ENCODE results near the gene JHY.
A peak's percentile ranks its signal among the peaks of the same experiment; 100 is the strongest.

JHY gene

GRCh38 chr11:122900587-122901202 is 18.1 kb downstream of the JHY start:
- Histone ChIP-seq H3K4me1 (ENCODE audit: insufficient read depth, low read length, poor library complexity, severe bottlenecking) (no peaks in the 10 kb centered on the region), H4K20me1 (ENCODE audit: insufficient read depth, low read length, poor library complexity, severe bottlenecking) (no peaks in the 10 kb centered on the region), H3F3A (ENCODE audit: low read depth) (no peaks in the 10 kb centered on the region), H3K9ac (ENCODE audit: low read depth, low read length, poor library complexity, severe bottlenecking) (no peak overlapping the region), H3K4me2 (ENCODE audit: low read depth, low read length, poor library complexity, severe bottlenecking) (no peak overlapping the region), H3K79me2 (ENCODE audit: insufficient read depth, low read length) (no peaks in the 10 kb centered on the region), H3K27me3 (ENCODE audit: insufficient read depth, low read length, poor library complexity, severe bottlenecking) (no peaks in the 10 kb centered on the region), H2AFZ (ENCODE audit: low read length) (no peak overlapping the region), H3K9me2 (replicated peaks; ENCODE audit: low read depth, low read length) (no peaks in the 10 kb centered on the region), H3K9me3 (ENCODE audit: insufficient read depth, low read depth, low read length) (no peaks in the 10 kb centered on the region), H3K4me3 (ENCODE audit: low read length, poor library complexity, severe bottlenecking) (no peak overlapping the region), H3K36me3 (ENCODE audit: insufficient read depth, low read length) (no peaks in the 10 kb centered on the region)
- TF ChIP-seq EZH2phosphoT487 (IDR thresholded peaks at IDR 0.05; ENCODE audit: borderline replicate concordance): no peak
- TF ChIP-seq CTCF (conservative IDR thresholded peaks at IDR 0.05; ENCODE audit: low read length): no peak

- Histone ChIP-seq H3K4me2 (ENCODE audit: low read depth, low read length, poor library complexity, severe bottlenecking) (no peak overlapping the region), H3K36me3 (ENCODE audit: insufficient read depth, low read length) (no peaks in the 10 kb centered on the region), H3K27me3 (ENCODE audit: insufficient read depth, low read length, poor library complexity, severe bottlenecking) (no peaks in the 10 kb centered on the region), H3K9me3 (ENCODE audit: insufficient read depth, low read depth, low read length) (no peaks in the 10 kb centered on the region), H2AFZ (ENCODE audit: low read length) (no peak overlapping the region), H3K79me2 (ENCODE audit: insufficient read depth, low read length) (no peaks in the 10 kb centered on the region), H3K4me1 (ENCODE audit: insufficient read depth, low read length, poor library complexity, severe bottlenecking) (no peaks in the 10 kb centered on the region), H3K4me3 (ENCODE audit: low read length, poor library complexity, severe bottlenecking) (no peak overlapping the region), H3K9me2 (replicated peaks; ENCODE audit: low read depth, low read length) (no peaks in the 10 kb centered on the region), H4K20me1 (ENCODE audit: insufficient read depth, low read length, poor library complexity, severe bottlenecking) (no peaks in the 10 kb centered on the region), H3K9ac (ENCODE audit: low read depth, low read length, poor library complexity, severe bottlenecking) (no peak overlapping the region), H3F3A (ENCODE audit: low read depth) (no peaks in the 10 kb centered on the region)
- TF ChIP-seq EZH2phosphoT487 (IDR thresholded peaks at IDR 0.05; ENCODE audit: borderline replicate concordance) (no peak), CTCF (conservative IDR thresholded peaks at IDR 0.05; ENCODE audit: low read length) (no peak)
Measured at GRCh38 chr11:122902951-122903350, 20.4 kb downstream of the JHY start.

- Histone ChIP-seq H2AFZ (ENCODE audit: low read length) (no peak overlapping the region), H3K4me1 (ENCODE audit: insufficient read depth, low read length, poor library complexity, severe bottlenecking) (no peaks in the 10 kb centered on the region), H3K27me3 (ENCODE audit: insufficient read depth, low read length, poor library complexity, severe bottlenecking) (no peaks in the 10 kb centered on the region), H3K9me2 (replicated peaks; ENCODE audit: low read depth, low read length) (no peaks in the 10 kb centered on the region), H3K9ac (ENCODE audit: low read depth, low read length, poor library complexity, severe bottlenecking) (no peak overlapping the region), H3F3A (ENCODE audit: low read depth) (no peaks in the 10 kb centered on the region), H3K36me3 (ENCODE audit: insufficient read depth, low read length) (no peaks in the 10 kb centered on the region), H3K4me2 (ENCODE audit: low read depth, low read length, poor library complexity, severe bottlenecking) (no peak overlapping the region), H3K79me2 (ENCODE audit: insufficient read depth, low read length) (no peaks in the 10 kb centered on the region), H4K20me1 (ENCODE audit: insufficient read depth, low read length, poor library complexity, severe bottlenecking) (no peaks in the 10 kb centered on the region), H3K9me3 (ENCODE audit: insufficient read depth, low read depth, low read length) (no peaks in the 10 kb centered on the region), H3K4me3 (ENCODE audit: low read length, poor library complexity, severe bottlenecking) (no peak overlapping the region)
- TF ChIP-seq EZH2phosphoT487 (IDR thresholded peaks at IDR 0.05; ENCODE audit: borderline replicate concordance): no peak
- TF ChIP-seq CTCF (conservative IDR thresholded peaks at IDR 0.05; ENCODE audit: low read length): peak; percentile 56
Measured at GRCh38 chr11:122910775-122911174, 28.2 kb downstream of the JHY start.
